GM18907 (cell line): ENCODE results near the gene FKRP.
"Not testable (repeated sequence)": the region's sequence is repeated elsewhere in the genome, so short reads cannot be mapped to it uniquely, and the experiment has no call there.

Source experiments
- ATAC-seq: cut with Tn5 transposase; IDR thresholded peaks from one replicate; pipeline ENCODE4 v1.9.1; 2021; ENCODE audit warnings: mild to moderate bottlenecking, moderate library complexity; ENCODE audit not compliant: unreplicated experiment

The FKRP gene

DNA sequence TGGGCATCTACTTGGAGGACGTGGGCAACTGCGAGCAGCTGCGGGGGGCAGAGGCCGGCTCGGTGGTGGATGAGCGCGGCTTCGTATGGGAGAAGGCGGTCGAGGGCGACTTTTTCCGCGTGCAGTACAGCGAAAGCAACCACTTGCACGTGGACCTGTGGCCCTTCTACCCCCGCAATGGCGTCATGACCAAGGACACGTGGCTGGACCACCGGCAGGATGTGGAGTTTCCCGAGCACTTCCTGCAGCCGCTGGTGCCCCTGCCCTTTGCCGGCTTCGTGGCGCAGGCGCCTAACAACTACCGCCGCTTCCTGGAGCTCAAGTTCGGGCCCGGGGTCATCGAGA is 10.7 kb downstream of the FKRP start:
- no peak for ATAC-seq

DNA sequence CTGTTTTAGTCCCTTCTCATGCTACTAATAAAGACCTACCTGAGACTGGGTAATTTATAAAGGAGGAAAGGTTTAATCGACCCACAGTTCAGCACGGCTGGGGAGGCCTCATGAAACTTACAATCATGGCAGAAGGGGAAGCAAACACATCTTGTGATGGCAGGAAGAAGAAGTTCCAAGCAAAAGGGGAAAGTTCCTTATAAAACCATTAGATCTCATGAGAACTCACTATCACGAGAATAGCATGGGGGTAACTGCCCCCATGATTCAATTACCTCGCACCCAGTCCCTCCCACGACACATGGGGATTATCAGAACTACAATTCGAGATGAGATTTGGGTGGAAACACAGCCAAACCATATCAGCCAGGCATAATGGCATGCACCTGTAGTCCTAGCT is 13.3 kb downstream of the FKRP start:
- no peak for ATAC-seq

DNA sequence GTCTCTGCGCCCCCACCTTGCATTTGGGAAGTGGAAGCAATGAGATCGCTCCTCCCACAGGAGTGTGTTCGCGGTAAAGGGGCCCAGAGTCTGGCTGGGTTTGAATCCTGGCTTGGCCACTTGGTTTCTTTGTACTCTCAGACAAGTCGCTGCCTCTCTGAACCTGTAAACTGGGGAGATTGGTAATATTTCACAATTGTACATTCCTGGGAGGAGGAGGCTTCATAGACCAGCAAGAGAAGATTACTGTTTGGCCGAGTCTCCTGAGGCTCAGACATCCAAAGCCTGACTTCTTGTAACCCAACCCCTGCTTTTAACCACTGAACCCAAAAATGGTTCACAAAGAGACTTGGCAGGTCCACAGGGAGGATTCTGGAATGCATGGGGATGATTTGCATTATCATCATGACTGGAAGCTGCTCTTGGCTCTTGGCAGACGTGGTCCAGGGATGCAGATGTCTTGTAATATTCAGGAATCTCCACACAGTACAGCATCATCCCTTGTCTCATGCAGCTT is 14.0 kb downstream of the FKRP start:
- no peak for ATAC-seq

DNA sequence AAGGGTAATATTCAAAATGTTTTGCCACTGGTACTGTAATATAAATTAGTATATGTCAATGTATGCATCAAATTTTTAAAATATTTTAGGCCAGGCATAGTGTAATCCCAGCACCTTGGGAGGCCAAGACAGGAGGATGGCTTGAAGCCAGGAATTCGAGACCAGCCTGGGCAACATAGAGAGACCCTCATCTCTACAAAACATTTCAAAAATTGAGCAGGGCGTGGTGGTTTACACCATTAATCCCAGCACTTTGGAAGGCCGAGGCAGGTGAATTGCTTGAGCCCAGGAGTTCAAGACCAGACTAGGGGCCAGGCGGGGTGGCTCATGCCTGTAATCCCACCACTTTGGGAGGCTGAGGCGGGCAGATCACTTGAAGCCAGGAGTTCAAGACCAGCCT is 14.5 kb downstream of the FKRP start:
- no peak for ATAC-seq

DNA sequence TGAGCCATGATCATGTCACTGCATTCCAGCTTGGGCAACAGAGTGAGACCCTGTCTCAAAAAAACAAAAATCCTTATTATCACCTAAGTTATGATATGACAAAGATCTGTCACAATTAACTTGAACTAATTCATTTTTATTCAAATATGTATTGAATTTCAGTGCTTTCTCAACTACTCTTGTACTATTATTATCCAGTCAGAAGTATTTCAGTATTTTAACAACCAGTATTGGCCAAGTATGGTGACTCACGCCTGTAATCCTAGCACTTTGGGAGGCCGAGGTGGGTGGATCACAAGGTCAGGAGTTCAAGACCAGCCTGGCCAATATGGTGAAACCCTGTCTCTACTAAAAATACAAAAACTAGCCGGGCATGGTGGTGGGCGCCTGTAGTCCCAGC is 15.0 kb downstream of the FKRP start:
- not testable (repeated sequence) for ATAC-seq

DNA sequence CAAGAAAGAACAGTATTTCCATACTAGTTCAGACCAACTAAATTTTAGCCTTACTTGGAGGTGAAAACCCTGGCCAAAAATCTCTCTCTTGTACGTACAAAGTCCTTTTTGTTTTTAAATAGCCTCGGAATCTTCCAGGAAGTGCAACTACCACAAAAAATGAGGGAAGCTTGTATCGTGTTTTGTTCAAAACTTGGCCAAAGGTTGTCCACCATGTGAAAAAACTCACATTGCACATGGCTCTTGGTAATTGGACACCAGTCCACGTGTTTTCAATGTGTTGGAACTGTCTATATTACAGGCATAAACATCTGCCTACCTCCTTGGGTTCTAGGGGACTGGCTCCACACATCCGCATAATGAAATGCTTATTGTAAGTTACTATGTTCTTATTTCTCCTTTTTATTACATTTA is 15.6 kb downstream of the FKRP start:
- ATAC-seq = no peak

DNA sequence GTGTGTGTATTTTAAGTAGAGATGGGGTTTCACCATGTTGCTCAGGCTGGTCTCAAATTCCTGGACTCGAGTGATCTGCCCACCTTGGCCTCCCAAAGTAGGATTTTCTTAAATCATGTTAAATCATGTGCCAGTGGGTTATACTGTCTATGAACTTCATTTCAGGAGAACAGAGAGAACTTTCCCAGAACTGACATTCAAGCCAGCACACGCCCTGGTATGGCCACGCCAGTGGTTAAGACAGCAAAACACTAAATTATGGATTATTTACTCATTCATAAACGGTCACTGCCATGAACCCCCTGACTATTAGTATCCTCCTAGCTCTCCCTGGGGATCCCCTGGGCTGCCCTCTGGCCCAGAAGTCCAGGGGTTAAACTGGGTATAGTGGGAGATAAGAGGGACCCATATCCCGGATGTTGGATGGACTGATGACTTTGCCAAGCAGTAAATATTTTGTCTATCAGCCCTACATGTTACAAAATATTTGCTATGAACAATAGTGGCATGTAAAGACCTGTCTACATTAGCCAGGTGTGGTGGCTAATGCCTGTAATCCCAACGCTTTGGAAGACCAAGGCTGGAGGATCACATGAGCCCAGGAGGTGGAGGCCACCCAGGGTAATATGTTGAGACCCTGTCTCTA is 16.5 kb downstream of the FKRP start:
- no peak for ATAC-seq

DNA sequence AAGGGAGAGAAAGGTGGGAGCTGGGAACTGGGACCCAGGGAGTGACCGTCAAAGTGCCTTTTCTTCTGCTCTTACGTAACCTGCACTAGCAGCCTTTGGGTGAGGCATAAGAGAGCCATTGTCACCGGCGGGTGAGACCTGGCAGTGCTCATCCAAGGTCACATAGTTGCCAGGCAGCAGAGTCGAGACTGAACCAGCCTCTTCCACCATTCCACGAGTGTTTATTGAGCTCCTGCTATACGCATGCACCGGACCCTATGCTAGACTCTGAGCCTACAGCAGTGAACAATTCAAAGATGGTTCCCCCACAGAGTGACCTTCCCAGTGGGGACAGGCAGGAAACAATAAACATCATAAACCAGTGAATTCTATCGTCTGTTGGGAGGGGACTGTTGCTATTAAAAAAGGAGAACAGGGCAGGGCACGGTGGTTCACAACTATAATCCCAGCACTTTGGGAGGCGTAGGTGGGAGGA is 19.0 kb downstream of the FKRP start:
- no peak for ATAC-seq

DNA sequence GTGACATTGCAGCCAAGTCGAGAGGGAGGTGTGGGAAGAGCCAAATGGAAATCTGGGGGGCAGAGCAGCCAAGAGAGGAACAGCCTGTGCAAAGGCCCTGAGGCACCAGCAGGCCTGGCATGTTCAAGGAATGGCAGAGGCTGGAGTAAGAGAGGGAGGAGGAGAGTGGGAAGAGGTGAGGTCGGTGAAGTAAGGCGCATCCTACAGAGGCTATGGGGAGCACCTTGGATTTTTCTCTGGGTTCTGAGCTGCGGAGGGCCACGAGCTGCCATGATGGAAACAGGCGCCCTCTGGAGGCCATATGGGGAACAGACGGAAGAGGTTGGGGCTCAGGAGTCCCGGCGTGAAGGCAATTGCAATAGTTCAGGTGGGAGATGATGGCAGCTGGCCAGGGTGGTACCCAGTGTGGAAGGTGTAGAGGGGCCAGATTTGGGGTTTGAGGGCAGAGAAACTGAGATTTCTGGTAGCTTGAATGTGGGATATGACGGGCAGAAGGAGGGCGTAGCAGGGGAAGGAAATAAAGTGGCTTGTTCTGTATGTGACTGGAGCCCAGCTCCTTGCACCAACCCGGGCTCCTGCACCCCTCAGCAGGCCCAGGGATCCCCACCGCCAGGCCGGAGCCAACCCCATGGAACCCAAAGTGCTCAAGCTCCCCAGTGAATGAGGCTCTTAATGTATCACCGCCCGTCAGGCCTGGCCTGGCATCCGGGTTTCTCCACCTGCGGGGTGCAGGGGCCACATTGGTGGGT is 20.9 kb downstream of the FKRP start:
- no peak for ATAC-seq

DNA sequence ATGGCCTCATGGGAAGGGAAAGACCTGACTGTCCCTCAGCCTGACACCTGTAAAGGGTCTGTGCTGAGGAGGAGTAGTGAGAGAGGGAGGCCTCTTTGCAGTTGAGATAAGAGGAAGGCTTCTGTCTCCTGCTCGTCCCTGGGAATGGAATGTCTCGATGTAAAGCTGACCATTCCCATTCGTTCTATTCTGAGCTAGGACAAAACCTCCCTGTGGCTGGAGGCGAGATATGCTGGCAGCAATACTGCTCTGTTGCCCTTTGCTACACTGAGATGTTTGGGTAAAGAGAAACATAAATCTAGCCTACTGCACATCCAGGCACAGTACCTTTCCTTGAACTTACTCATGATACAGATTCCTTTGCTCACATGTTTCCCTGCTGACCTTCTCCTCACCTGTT is 22.9 kb downstream of the FKRP start:
- not testable (repeated sequence) for ATAC-seq

DNA sequence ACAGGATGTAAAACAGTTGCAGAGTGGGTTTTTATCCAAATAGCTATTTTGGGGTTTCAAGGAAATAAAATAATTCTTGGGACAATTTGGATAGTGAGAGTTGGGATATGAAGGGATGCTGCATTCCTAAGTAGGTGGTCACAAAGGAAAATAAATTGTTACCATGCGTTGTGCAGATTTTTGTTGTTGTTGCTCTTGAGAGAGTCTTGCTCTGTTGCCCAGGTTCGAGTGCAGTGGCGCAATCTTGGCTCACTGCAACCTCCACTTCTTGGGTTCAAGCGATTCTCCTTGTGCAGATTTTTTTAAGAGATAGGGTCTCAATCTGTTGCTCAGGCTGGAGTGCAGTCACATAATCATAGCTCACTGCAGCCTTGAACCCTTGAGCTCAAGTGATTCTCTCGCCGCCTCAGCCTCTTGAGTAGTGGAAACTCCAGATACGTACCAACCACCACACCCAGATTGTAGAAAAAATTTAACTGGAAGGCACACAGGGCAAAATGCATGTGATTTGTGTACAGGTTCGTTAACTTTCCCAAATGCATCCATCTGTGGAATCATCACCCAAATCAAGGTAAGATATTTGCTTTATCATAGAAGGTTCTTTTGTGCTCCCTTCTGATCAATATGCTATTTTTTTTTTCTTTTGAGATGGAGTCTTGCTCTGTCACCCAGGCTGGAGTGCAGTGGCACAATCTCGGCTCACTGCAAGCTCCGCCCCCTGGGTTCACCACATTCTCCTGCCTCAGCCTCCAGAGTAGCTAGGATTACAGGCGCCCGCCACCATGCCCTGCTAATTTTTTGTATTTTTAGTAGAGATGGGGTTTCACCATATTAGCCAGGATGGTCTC is 26.5 kb downstream of the FKRP start:
- no peak for ATAC-seq

DNA sequence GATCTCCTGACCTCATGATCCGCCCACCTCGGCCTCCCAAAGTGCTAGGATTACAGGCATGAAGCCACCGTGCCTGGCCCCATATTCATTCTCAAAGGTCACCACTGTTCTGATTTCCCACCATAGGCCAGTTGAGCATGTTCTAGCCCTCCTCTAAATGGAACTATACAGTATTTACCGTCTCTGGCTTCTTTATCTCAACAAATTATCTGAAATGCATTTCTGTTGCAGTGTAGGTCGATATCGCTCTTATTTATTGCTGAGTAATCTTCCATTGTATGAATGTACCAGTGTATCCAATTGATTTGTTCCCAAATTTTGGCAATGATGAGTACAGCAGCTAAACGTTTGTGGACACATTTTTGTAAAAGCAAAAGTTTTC is 27.2 kb downstream of the FKRP start:
- ATAC-seq = no peak

DNA sequence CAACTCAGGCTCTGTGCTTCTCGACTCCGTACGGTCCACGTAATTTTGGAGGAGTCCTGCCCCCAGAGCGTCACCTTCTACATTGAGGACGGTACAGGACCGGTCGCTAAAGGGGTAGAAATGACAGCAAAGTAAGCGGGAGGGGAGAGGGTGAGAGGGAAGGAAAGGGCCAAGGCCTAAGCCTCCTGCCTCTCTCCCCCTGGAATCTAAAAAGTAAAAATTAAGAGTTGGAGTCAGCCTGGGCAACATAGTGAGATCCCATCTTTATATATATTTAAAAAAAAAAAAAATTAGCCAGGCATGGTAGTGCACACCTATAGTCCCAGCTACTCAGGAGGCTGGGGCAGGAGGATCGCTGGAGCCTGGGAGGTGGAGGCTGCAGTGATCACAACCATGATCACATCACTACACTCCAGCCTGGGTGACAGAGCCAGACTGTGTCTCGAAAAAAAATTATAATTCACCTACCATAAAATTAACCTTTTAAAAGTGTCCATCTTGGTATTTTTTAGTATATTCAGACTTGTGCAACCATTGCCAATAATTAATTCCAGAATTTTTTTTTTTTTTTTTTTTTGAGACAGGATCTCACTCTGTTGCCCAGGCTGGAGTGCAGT is 29.9 kb downstream of the FKRP start:
- ATAC-seq = no peak

DNA sequence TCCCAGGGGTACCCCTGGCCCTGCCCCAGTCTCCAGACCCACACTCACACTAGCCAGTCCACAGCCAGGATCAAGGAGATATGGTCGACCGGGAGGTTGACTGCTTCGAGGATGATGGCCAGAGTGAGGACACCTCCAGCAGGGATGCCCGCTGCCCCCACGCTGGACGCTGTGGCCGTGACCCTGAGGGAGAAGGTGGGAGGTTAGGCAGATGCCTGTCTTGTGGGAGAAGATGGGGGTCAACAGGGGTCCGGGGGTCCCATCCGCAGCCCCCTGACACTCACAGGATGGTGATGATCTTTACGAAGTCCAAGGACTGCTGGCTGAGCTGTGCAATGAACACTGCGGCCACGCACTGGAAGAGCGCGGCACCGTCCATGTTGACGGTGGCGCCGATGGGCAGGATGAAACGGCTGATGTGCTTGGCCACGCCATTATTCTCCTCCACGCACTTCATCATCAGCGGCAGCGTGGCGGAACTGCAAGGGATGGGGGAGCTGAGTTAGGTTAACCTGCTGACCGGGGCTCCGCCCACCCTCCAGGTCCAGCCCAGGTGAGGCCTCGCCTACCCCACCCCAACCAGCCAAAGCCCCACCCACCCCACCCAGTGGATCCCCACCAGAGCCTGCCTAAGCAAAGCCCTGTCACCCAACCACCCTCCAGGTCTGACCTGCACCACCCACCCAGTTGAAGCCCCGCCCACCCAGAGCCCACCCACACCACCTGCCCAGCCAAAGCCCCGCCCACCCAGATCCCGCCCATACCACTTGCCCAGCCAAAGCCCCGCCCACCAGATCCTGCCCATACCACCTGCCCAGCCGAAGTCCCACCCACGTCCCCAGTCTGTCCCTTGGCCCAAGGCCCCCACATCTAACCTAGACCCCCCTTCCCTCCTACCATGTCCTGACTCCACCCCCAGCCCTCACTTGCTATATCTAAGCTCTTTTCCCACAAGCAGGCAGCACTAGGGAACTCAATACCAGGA is 31.4 kb downstream of the FKRP start:
- no peak for ATAC-seq

DNA sequence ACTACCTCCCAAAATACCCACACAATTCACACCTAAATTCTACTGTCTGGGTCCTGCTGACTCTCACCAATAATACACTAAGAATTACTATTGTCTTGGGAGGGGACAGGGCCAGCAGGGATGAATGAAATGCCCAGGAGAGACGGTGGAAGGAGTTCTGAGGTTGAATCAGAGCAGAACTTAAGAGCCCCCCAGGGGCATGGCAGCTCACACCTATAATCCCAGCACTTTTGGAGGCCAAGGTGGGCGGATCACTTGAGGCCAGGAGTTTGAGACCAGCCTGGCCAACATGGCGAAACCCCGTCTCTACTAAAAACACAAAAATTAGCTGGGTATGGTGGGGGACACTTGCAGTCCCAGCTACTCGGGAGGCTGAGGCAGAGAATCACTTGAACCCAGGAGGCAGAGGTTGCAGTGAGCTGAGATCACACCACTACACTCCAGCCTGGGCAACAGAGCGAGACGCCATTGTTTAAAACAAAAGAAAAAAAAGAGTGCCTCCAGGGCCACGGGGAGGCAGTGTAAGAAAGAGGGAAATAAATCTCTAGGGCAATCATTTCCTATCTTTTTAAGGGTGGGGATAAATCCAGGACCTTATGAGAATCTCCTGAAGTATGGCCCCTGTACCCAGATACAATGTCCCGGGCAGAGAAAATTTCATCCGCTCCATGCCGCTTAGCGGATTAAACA is 32.2 kb downstream of the FKRP start:
- ATAC-seq = not testable (repeated sequence)

DNA sequence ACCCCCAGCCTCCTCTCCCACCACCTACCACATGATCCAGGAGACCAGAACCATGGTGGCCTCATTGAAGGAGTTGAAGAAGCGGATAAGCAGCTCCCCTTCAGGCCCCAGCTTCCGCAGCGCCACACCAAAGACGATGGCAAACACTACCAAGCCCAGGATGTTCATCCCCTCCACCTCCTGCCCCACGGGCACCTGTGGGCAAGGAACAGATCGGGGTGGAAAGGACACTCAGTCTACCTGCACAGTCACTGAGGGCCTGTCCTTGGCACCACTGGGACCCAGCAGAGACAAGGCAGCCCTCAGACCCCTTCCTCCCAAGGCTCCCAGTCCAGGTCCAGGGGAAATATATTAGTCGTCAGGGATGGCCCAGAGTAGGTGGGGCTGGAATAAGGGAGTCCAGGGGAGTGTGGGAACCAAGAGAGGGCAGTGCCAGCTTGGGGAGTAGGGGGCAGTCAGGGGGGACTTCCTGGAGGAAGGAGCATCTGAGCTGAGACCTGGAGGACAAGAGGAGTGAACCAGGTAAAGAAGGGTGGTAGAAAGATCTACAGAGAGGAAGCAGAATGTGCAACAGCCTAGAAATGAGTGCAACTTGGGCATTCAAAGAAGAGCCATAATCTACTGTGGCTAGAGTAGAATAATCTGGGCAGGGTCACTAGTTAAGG is 36.6 kb downstream of the FKRP start:
- ATAC-seq = no peak

DNA sequence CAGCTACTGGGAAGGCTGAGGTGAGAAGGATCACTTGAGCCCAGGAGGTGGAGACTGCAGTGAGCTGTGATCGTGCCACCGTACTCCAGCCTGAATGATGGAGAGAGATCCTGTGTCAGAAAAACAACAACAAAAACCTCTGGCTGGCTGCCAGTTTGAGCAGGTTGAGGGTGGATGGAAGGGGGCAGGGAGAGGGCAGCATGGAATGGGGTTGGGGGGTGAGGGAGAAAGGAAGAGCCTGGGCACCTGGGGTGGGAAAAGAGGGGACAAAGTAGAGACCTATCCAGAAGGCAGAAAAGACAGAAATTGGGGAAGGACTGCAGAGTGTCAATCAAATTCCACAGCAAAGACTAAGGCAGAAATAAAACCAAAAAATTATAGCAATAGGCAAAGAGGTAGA is 37.8 kb downstream of the FKRP start:
- ATAC-seq = no peak

DNA sequence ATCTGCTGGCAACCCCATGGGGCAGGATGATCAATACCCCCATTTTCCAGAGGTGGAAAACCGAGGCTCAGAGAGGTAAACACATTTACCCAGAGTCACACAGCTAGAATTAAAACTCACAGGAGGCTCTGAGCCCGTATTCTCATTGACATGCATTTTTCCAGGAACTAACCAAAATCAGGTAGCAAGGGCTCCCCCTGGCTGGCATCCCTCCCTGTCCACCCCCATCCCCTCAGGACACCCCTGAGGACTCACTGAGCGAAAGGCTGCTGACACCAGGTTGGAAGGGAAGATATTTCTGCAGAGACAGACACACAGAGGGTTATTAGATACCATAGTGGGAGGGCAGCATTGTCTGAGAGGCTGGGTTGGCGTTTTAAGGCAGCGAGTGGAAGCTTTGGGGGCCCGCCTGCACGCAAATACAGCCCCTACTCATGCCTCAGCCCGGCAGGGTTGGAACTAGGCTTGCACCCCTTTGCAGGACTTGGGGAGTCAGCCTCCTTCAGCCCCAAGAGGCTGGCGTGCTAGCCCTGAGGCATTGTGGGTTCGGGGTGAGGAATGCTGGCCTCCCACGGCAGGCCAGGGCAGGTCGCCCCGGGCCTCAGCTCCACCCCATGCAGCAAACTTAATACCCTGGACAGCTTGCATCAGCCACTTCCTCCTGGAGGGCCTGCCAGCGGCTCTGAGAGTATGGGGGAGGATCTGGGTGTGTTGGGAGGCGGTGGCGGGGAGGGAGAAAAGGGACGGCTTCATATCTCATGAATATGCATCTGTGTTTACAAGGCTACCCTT is 38.6 kb downstream of the FKRP start:
- no peak for ATAC-seq
